IPS-18c (cell line): ENCODE measurements around the gene MS4A13.
"Not testable (repeated sequence)": the region's sequence is repeated elsewhere in the genome, so short reads cannot be mapped to it uniquely, and the experiment has no call there.

Experiments
- H3K4me3 ChIP-seq: 2 replicates; pipeline ENCODE4 v1.7.0; 2013; ENCODE audit warnings: low read depth, mild to moderate bottlenecking, low read length, moderate library complexity; ENCODE audit not compliant: insufficient read depth
- H3K9me3 ChIP-seq: one replicate; pipeline ENCODE4 v1.6.1; 2013; ENCODE audit warnings: mild to moderate bottlenecking, low read length, moderate library complexity; ENCODE audit not compliant: control insufficient read depth, insufficient read depth

The MS4A13 gene

DNA sequence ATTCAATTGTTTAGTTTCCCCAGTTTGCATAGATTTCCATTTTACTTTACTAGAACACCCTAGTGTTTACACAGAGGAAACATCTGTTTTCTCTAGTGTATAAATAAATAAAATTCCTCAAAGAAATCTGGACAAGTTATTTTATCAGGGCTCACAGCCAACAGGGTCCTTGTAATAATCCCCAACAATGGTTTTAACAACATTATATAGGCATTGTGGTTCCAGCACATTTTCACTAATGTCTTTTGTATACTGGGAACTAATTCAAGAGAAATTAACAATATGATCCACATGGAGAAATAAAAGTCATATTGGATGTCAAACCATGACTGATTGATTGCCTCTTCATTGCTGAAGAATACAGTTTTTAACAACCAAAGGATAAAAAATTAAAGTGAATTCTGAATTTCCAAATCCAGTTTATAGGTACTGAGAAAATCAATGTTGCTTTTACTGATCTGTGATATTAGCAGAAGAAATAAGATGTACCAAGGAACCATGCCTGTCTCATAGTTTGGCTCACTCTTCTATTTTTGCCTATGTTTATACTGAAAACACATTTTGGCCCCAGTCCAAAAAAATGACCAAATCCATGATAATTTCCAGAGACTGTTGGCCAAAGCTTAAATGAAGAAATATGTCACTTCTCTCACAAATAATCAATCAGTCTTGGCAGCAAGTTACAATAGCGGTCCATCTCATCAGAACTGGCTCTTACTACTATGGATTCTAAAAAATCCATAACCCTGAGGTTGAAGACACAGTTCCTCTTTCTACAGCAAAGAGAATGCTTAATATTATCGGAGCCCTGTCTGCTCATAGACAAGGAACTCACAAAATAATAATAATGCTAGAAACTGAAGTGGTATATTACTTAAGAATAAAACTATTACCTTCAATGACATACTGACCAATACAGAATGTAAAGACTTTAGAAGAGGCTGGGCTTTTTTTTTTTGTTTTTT is 1.4 kb upstream of the MS4A13 start:
- Histone ChIP-seq H3K4me3 (no peak overlapping the region), H3K9me3 (no peaks in the 10 kb centered on the region)

GRCh38 chr11:60528465-60528864 is 13.3 kb downstream of the MS4A13 start:
- H3K4me3 ChIP-seq = no peak overlapping the region
- H3K9me3 ChIP-seq = no peaks in the 10 kb centered on the region

GRCh38 chr11:60528934-60529333 is 13.7 kb downstream of the MS4A13 start:
- no peaks in the 10 kb centered on the region for H3K9me3 ChIP-seq
- no peak overlapping the region for H3K4me3 ChIP-seq

DNA sequence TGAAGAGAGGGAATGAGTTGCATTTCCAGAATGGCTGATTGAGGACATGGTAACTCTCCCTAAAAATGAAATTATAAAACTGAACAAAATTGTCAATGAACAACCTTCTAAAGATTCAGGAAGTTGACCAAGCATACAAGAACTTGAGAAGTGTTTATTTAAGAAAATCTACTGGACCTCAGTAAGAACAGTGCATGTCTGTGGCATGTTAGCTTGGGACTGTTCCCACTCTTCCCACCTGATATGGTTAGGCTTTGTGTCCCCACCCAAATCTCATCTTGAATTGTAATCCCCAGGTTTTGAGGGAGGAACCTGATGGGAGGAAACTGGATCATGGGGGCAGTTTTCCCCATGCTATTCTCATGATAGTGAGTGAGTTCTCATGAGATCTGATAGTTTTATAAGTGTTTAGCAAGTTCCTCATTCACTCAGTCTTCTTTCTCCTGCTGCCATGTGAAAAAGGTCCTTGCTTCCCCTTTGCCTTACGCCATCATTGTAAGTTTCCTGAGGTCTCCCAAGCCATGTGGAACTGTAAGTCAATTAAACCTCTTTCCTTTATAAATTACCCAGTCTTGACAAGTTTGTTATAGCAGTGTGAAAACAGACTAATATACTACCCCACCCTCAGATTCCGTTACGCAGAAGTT is 15.4 kb downstream of the MS4A13 start:
- no peaks in the 10 kb centered on the region for H3K9me3 ChIP-seq
- H3K4me3 ChIP-seq = no peak overlapping the region

GRCh38 chr11:60532383-60532782 is 17.2 kb downstream of the MS4A13 start:
- not testable (repeated sequence) for H3K4me3 ChIP-seq, H3K9me3 ChIP-seq

DNA sequence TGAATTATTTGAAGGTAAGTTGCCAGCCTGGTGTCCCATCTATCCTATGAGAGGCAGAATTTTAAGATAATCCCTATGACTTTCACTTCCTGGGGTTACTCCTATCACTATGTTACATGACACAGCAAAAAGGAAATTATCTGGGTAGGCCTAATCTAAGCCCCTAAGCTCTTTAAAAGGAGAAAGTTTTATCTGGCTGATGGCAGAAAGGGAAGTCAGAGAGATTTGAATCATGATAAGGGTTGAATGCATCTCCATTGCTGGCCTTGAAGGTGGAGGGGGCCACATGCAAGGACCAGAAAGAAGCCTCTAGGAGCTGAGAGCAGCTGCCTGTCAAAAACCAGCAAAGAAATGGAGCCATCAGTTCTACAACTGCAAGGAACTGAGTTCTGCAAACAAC is 23.4 kb downstream of the MS4A13 start:
- H3K9me3 ChIP-seq, H3K4me3 ChIP-seq: not testable (repeated sequence)

GRCh38 chr11:60544077-60544476 is 28.9 kb downstream of the MS4A13 start:
- H3K4me3 ChIP-seq = no peak overlapping the region
- H3K9me3 ChIP-seq = no peaks in the 10 kb centered on the region

DNA sequence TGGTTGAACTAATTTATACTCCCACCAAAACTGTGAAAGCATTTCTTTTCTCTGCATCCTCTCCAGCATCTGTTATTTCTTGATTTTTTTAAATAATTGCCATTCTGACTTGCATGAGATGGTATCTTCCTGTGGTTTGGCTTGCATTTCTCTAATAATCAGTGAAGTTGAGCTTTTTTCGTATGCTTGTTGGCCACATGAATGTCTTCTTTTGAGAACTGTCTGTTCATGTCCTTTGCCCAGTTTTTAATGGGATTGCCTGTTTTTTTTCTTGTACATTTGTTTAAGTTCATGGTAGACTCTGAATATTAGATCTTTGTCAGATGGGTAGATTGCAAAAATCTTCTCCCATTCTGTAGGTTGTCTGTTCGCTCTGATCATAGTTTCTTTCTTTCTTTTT is 46.1 kb downstream of the MS4A13 start:
- H3K9me3 ChIP-seq = peaks cover 5% of the 10 kb centered on the region
- no peak overlapping the region for H3K4me3 ChIP-seq

GRCh38 chr11:60563553-60564235 is 48.5 kb downstream of the MS4A13 start:
- H3K4me3 ChIP-seq = no peak overlapping the region
- H3K9me3 ChIP-seq = peaks cover 5% of the 10 kb centered on the region

DNA sequence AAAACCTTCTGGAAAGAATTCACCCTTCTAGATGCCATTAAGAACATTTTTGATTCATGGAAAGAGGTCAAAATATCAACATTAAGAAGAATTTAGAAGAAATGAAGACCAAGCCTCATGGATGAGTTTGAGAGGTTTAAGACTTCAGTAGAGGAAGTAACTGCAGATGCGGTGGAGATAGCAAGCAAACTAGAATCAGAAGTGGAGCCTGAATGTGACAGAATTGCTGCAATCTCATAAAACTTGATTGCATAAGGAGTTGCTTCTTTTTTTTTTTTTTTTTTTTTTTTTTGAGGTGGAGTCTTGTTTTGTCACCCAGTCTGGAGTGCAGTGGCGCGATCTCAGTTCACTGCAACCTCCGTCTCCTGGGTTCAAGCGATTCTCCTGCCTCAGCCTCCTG is 51.6 kb downstream of the MS4A13 start:
- peaks cover 5% of the 10 kb centered on the region for H3K9me3 ChIP-seq
- no peak overlapping the region for H3K4me3 ChIP-seq

DNA sequence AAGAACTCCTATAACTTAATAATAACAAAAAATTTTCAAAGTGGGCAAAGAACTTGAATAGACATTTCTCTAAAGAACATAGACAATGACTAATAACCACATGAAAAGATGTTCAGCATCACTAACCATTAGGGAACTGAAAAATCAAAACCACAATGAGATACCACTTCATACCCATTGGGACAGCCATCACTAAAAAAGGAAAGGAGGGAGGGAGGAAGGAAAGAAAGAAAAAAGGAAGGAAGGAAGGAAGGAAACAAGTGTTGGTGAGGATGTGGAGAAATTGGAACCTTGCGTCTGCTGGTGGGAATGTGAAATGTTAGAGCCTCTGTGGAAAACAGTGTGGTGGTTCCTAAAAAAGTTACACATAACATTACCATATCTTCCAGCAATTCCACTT is 55.8 kb downstream of the MS4A13 start:
- Histone ChIP-seq H3K4me3 (no peak overlapping the region), H3K9me3 (no peaks in the 10 kb centered on the region)

- Histone ChIP-seq H3K9me3 (no peaks in the 10 kb centered on the region), H3K4me3 (no peak overlapping the region)
Observed at GRCh38 chr11:60589611-60590010, 74.4 kb downstream of the MS4A13 start.
